Neural progenitor cell (in vitro differentiated cells): ENCODE measurements around the gene WEE1.

ENCODE experiments used
- EZH2 ChIP-seq: fragments of 200-600 bp; sonication (generic); IDR thresholded peaks from 2 replicates; pipeline ENCODE4 v1.6.1; 2017; ENCODE audit warnings: antibody characterized with exemption, mild to moderate bottlenecking, moderate library complexity
- EZH2phosphoT487 ChIP-seq: fragments of 200-600 bp; sonication (generic); IDR thresholded peaks from 2 replicates; pipeline ENCODE4 v1.6.1; 2017; ENCODE audit warnings: antibody characterized with exemption
- TF ChIP-seq, protein P1 (sequence below): fragments of 200-600 bp; sonication (generic); IDR thresholded peaks from 2 replicates; pipeline ENCODE4 v1.5.1; 2017; ENCODE audit warnings: antibody characterized with exemption, mild to moderate bottlenecking

DNA sequence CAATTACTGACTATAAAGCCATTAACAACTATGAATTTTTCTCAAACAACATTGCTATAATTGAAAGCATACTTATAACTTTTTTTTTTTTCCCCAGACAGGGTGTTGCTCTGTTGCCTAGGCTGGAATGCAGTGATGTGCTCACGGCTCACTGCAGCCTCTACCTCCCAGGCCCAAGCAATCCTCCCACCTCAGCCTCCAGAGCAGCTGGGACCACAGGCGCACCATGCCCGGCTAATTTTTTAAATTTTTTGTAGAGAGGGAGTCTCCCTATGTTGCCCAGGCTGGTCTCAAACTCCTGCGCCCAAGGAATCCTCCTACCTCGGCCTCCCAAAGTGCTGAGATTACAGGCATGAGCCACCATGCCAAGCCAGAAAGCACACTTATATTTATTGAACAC lies 6.1 kb upstream of the WEE1 start:
- TF ChIP-seq EZH2 (no peak), EZH2phosphoT487 (no peak)
- TF ChIP-seq, protein P1, sequence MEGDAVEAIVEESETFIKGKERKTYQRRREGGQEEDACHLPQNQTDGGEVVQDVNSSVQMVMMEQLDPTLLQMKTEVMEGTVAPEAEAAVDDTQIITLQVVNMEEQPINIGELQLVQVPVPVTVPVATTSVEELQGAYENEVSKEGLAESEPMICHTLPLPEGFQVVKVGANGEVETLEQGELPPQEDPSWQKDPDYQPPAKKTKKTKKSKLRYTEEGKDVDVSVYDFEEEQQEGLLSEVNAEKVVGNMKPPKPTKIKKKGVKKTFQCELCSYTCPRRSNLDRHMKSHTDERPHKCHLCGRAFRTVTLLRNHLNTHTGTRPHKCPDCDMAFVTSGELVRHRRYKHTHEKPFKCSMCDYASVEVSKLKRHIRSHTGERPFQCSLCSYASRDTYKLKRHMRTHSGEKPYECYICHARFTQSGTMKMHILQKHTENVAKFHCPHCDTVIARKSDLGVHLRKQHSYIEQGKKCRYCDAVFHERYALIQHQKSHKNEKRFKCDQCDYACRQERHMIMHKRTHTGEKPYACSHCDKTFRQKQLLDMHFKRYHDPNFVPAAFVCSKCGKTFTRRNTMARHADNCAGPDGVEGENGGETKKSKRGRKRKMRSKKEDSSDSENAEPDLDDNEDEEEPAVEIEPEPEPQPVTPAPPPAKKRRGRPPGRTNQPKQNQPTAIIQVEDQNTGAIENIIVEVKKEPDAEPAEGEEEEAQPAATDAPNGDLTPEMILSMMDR, result no peak
